Suprapubic skin (tissue), 4 donors: Measurements from ENCODE around the gene MEIS1.

ENCODE experiments used
- EP300 ChIP-seq: sonication (generic); formaldehyde crosslinking; IDR thresholded peaks from one replicate; pipeline ENCODE4 v1.6.1; 2017; ENCODE audit warnings: antibody characterized with exemption
- POLR2A ChIP-seq, 2 donors: fragments of 450-650 bp; IDR thresholded peaks; one replicate each; pipeline ENCODE4 v1.6.1; 2017; ENCODE audit warnings: antibody characterized with exemption in 2 of 2, mild to moderate bottlenecking in 2 of 2, moderate library complexity in 2 of 2
- POLR2AphosphoS5 ChIP-seq, 3 donors: sonication (generic); formaldehyde crosslinking; IDR thresholded peaks; one replicate each; pipeline ENCODE4 v1.6.1; 2017; ENCODE audit warnings: antibody characterized with exemption in 3 of 3
- TF ChIP-seq, protein P1 (sequence below), 2 donors: fragments of 200-600 bp in 1 of 2; fragments of 450-650 bp in 1 of 2; sonication (generic) in 1 of 2; IDR thresholded peaks; one replicate each; pipeline ENCODE4 v1.5.1; 2016 to 2019; ENCODE audit warnings: antibody characterized with exemption in 2 of 2, mild to moderate bottlenecking in 1 of 2, moderate library complexity in 1 of 2

DNA sequence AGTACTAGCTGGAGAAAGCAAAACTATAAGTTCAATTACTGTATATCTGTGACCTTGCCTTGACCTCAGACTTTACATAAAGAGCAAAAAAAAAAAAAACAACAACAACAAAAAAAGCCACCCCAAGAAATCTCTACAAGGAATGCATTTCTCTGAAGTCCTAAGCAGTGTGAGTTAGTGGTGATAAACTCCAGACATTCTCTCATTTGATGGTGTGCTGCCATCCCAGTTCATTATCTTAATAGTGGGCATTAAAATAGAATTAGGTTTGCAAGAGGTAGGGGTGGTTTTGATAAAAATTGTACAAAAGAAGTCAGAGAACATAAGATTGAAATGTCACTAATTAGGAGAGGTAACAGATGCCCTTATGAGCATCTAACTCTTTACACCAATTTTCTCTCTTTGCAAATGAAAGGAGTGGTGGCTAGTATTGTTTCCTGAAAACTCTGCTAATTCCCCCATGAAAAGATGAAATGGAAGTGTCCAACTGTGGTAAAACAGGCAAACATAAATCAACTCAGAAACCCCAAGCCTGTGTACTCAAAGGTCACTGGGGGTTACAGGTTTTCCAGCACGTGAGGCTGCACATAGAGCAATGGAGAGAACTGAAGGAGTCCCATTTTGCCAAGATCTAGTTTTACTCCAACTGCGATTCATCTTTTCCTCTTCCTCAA lies 131.9 kb downstream of the MEIS1 start:
- TF ChIP-seq, protein P1, sequence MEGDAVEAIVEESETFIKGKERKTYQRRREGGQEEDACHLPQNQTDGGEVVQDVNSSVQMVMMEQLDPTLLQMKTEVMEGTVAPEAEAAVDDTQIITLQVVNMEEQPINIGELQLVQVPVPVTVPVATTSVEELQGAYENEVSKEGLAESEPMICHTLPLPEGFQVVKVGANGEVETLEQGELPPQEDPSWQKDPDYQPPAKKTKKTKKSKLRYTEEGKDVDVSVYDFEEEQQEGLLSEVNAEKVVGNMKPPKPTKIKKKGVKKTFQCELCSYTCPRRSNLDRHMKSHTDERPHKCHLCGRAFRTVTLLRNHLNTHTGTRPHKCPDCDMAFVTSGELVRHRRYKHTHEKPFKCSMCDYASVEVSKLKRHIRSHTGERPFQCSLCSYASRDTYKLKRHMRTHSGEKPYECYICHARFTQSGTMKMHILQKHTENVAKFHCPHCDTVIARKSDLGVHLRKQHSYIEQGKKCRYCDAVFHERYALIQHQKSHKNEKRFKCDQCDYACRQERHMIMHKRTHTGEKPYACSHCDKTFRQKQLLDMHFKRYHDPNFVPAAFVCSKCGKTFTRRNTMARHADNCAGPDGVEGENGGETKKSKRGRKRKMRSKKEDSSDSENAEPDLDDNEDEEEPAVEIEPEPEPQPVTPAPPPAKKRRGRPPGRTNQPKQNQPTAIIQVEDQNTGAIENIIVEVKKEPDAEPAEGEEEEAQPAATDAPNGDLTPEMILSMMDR (IDR thresholded peaks at IDR 0.05) = no peak
- TF ChIP-seq POLR2A (IDR thresholded peaks at IDR 0.05) = no peak
- no peak for TF ChIP-seq POLR2AphosphoS5 (IDR thresholded peaks at IDR 0.05)
- no peak for TF ChIP-seq EP300
